NCI-H446 treated with DMSO at 0.1 percent for 48 hours (cell line): ENCODE measurements around the gene PUS1.
A peak's percentile ranks its signal among the peaks of the same experiment; 100 is the strongest.
"Not testable (repeated sequence)": the region's sequence is repeated elsewhere in the genome, so short reads cannot be mapped to it uniquely, and the experiment has no call there.

Experiments
- DNase-seq: peaks from one replicate; lab custom pipeline; 2025; lab: John Stamatoyannopoulos, UW

The PUS1 gene

GRCh38 chr12:131928711-131929580, at the start of gene PUS1:
PUS1 (plus strand) TSS chr12:131929276; CDS start chr12:131929723, 447 bp downstream.
- DNase-seq: peak; percentile 81

- no peak for DNase-seq
Observed at GRCh38 chr12:131882804-131883520, 46.1 kb upstream of the PUS1 start.

- DNase-seq: no peak
Observed at GRCh38 chr12:131883521-131883900, 45.6 kb upstream of the PUS1 start.

GRCh38 chr12:131885076-131885475, 44.0 kb upstream of the PUS1 start:
- DNase-seq: not testable (repeated sequence)

GRCh38 chr12:131885543-131886057, 43.5 kb upstream of the PUS1 start:
- DNase-seq: no peak

GRCh38 chr12:131891722-131892121, 37.4 kb upstream of the PUS1 start:
- DNase-seq: not testable (repeated sequence)

- DNase-seq: no peak
Observed at GRCh38 chr12:131892711-131893604, 36.1 kb upstream of the PUS1 start.

GRCh38 chr12:131893605-131894312, 35.3 kb upstream of the PUS1 start:
- no peak for DNase-seq

- peak; percentile 84 for DNase-seq
Observed at GRCh38 chr12:131894313-131894860, 34.7 kb upstream of the PUS1 start, which contains the start of gene ULK1. ULK1 (plus strand) TSS chr12:131894622; CDS start chr12:131895002, 380 bp downstream.

- DNase-seq: no peak
Observed at GRCh38 chr12:131894981-131895639, 34.0 kb upstream of the PUS1 start.

GRCh38 chr12:131895640-131896079, 33.4 kb upstream of the PUS1 start:
- DNase-seq: no peak

GRCh38 chr12:131896080-131896810, 32.8 kb upstream of the PUS1 start:
- no peak for DNase-seq

GRCh38 chr12:131896811-131897270, 32.2 kb upstream of the PUS1 start:
- DNase-seq: no peak

- DNase-seq: no peak
Observed at GRCh38 chr12:131897276-131897675, 31.8 kb upstream of the PUS1 start.

GRCh38 chr12:131897875-131898274, 31.2 kb upstream of the PUS1 start:
- DNase-seq: no peak

- DNase-seq: no peak
Observed at GRCh38 chr12:131900397-131900796, 28.7 kb upstream of the PUS1 start.

GRCh38 chr12:131901431-131902331, 27.4 kb upstream of the PUS1 start:
- DNase-seq: no peak
